HG03521 (cell line): Measurements from ENCODE around the gene RELL2.

Experiments
- ATAC-seq: cut with Tn5 transposase; IDR thresholded peaks from one replicate; pipeline ENCODE4 v1.9.1; 2021; ENCODE audit warnings: mild to moderate bottlenecking, moderate library complexity; ENCODE audit not compliant: unreplicated experiment

Gene RELL2

DNA sequence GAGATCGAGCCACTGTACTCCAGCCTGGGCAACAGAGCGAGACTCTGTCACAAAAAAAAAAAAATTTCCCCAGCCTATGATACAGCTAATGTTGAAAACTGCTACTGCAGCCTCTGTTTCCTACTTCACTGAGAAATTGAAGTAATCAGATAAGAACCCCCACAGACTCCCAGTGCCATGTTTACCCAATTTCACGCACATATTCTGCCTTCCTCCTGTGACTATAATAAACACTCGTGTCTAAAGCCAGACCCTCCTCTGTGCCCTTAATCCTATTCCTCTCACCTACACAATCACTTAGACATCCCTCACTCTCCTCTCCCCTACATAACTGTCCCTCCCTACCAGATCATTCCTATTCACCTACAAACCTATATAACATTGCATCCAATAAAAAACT is 38.9 kb downstream of the RELL2 start:
- ATAC-seq: no peak

DNA sequence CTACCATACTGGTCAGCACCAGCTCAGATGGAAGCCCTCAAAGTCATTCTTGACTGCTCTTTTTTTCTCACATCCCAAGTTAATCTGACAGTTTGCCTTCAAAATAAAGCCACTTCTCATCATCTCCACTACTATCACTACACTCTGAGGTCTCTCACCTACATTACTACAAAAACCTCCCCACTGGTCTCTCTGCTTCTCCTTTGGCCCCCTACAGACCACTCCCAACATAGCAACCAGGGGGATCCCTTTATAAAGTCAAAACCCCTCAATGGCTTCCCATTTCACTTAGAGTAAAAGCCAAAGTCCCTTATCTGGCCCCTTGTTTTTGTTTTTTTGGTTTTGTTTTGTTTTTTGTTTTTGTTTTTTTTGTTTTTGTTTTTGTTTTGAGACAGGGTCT is 40.6 kb downstream of the RELL2 start:
- no peak for ATAC-seq

DNA sequence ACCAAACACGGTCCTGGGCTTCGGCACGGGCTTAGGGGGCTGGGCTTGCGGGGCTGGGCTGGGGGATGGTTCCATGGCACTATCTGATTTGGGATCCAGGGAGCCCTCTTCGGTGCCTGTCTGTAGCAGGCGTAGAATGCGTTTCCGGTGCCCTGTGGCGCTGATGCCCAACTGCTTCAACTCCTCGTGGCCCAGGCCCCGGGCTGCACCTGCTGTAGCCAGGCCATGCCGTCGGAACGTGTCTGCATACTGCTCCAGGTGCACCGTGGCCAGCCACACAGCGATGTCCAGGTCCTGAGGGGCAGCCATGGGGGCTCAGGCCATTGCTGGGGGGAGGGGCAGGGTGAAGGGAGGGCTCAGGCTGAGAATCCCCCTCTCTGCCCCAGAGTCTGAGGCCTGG is 43.4 kb downstream of the RELL2 start:
- ATAC-seq: no peak

DNA sequence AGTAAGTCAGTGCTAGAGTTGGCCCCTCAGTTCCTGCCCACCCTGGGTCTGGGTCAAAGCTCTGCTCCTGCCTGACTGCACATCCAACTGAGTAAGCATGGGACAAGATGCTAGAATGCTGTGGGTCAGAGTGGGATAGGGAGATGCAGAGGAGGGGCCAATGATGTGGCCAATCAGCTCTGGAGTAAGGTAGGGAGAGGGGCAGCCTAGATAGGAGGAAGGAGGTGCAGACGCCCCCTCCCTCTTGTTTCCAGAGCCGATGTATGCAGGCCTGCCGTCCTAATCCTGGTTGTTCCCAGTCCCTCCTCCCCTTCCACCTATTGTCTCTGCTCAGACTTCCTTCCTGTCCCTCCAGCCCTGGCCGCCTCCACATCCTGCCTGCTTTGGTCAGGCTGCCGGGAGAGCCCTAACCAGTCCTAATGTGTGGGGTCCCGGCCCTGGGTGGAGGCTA is 44.0 kb downstream of the RELL2 start:
- no peak for ATAC-seq

DNA sequence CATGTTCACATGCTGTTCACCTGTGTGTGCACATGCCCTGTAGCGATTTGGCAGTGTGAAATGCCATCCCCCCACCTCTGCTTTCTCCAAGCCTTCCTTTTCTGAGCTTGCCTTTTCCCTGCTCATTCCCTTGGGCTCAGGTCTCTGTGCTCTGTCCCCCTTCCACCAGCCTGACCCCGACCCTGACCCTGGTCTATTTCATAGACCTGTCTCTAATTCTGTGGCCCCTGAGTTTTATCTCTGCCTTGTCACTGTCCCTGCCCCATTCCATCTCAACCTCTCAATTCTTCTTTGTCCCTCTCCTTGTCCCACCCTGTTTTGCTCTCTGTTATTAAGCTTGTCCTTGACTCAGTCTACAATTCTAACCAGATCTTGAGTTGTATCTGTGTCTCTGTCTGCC is 44.5 kb downstream of the RELL2 start:
- no peak for ATAC-seq

DNA sequence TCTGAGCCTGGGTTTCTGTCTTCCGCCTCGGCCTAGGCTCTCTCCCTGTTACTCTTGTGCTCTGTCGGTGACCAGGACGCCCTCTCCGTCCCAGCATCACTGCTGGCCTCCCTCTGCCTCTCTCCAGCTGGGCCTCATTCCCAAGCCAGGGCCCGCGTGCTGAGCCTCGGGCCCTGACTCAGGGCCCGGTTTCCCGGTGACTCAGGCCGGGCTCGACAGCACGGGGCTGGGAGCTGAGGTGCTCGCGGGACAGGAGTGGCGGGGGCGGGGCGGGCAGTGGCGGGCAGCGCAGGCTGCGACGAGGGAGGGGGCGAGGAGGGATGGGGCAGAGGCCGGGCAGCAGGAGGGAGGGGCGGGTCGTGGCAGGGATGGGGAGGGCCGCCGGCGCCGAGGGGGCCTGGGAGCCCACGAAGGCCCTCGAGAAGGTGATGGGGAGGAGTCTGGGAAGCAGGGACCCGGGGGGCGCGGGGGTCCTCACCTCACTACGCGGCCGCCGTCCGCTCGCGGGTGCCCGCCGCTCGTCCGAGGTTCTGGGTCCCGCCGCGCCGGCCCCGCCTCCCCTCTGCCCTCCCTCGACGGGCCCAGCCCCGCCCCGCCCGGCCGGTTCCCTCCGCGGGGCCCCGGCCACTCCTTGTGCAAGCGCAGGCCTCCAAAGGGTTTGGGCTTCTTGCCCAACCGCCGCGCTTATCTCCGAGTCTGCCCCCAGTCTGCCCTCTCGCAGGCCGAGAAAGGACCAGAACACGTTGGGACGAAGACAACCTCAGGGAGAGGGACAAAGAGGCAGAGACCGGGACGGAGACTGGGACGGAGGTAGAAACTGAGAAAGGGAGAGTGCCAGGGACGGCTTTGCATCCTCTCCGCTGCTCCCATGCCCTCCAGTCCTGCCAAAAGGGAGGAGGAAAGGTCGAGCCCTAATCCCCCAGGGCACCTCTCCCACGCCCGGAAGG is 45.2 kb downstream of the RELL2 start, which contains the start of gene ARAP3:
Gene ARAP3, minus strand, starts transcription at position 536 of the 947 bp plus-strand sequence. CDS start 1,744 bp downstream, outside the sequence.
- no peak for ATAC-seq

DNA sequence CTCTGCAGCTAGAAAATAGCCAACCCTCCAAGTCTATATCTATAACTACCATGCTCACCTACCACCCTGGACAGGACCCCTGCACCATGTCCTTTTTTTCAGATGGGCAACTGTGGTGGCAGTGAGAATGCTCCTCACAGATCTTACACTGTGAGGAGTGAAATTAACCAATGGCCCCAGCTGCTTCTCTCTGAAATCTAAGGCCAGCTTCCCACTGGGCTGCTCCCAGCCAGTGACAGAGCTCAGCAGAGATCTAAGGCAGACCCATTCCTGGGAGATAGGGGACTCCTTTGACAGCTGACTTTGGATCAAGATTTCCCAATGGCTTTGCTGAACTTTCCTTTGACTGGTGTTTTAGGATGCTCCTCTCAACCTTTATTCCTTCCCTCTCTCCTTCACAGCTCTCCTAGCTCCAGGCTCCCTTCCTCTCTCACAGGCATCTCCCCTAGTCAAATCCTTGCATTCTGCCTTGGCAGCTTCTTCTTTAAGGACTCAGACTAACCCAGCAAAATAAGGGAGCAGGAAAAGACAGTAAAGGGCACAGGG is 46.9 kb downstream of the RELL2 start:
- ATAC-seq: no peak

DNA sequence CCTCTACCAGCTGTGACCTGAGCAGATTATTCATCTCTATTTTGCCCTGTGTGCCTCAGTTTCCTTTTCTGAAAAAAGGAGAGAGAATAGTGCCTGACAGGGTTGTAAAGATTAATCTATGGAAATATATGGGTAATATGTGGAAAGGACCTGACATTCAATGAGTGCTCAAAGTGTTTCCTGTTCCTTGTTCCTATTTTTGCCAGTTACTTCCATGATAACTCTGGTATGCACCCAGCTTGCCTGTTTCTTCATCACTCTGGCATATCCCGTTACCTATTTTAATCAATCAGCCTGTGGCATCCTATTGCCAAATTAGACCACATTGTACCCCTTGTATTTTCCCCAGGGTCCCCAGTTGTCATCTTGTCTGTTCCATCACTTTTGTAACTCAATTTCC is 48.8 kb downstream of the RELL2 start:
- no peak for ATAC-seq

DNA sequence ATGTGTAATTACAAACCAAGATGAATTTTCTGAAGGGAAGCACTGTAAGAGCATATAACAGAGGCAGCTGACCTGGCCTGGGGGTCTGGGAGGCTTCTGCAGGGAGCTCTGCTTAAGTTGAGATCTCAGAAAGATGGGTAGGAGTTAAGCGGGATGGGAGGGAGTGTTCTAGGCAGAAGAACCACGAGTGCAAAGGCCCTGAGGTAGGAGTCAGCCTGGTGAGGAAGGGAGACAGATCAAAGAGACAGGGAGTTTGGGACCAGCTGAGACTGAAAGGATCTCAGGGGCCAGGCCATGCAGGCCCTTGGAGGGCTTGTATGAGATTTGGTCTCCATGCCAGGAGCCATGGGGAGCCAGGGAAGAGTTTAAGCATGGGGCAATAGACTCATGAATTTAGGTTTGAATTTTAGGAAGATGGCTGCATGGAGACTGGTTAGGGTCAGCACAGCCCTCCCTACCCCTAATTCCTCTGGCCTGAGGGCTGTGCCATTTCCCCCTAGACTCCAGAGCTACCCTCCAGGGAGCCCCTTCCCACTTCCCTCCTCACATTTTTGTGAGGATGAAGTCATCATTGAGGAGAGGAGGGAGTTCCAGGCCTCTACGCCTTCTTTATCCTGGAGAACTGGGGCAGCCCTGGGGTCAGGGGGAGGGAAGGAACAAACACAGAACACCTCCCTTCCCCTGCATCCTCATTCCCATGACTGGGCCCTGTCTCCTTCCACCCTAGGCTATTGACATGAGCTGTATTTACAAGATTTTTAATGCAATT is 50.0 kb downstream of the RELL2 start:
- ATAC-seq: no peak
